Endothelial cell of umbilical vein (primary cell): ENCODE results near the gene DENND4A. TPM values are rescaled to one million over a fixed set of nuclear protein-coding genes. Genes with fewer than 3 reads are reported as not detected.

ENCODE experiments used
- BruUV-seq: library from RNA; stranded (reverse); fragments of 400-500 nt; replicated peaks from 2 replicates; lab custom pipeline; 2021; lab: Mats Ljungman, UMichigan
- CTCF ChIA-PET: fragments of 300-600, 350-600 bp; sonication (Branson Sonifier 250); formaldehyde crosslinking; loops from one replicate; lab custom pipeline; 2021; ENCODE audit warnings: antibody characterized with exemption, inconsistent platforms; lab: Charles Lee
- POLR2A ChIA-PET: fragments of 300-600, 350-600 bp; sonication (Branson Sonifier 250); formaldehyde crosslinking; loops from one replicate; lab custom pipeline; 2021; ENCODE audit warnings: antibody characterized with exemption, inconsistent platforms; lab: Charles Lee
- DNase-seq: peaks from one replicate; pipeline ENCODE4 v3.0.0-alpha.2; 2011; ENCODE audit warnings: low read depth, low spot score
- FAIRE-seq: peaks from 2 replicates; lab custom pipeline; 2011; peaks lifted over from hg19 to GRCh38; lab: Jason Lieb, UNC
- H2AFZ ChIP-seq: 2 replicates; pipeline ENCODE4 v1.6.0; 2012; ENCODE audit warnings: low read depth, low read length, control low read depth, inconsistent platforms
- H3K27ac ChIP-seq: 2 replicates; pipeline ENCODE4 v1.5.1; 2011; ENCODE audit warnings: low read depth, mild to moderate bottlenecking, control low read depth, low read length, moderate library complexity; ENCODE audit not compliant: insufficient read depth
- H3K27me3 ChIP-seq, 2 experiments: 2 replicates each; pipeline versions ENCODE4 v1.6.0 to v1.6.1; 2011; ENCODE audit warnings: low read length in 2 of 2, mixed read lengths in 1 of 2; ENCODE audit not compliant: control insufficient read depth in 2 of 2, insufficient read depth in 2 of 2
- H3K36me3 ChIP-seq, 2 experiments: 2 replicates in 1 of 2; 3 replicates in 1 of 2; pipeline ENCODE4 v1.5.1; 2011; ENCODE audit warnings: low read length in 2 of 2, mild to moderate bottlenecking in 1 of 2, moderate library complexity in 1 of 2; ENCODE audit not compliant: control insufficient read depth in 2 of 2, insufficient read depth in 2 of 2; ENCODE audit errors: extremely low read depth in 1 of 2
- H3K4me1 ChIP-seq: 3 replicates; pipeline ENCODE4 v1.5.1; 2011; ENCODE audit warnings: mild to moderate bottlenecking, low read length; ENCODE audit not compliant: control insufficient read depth, insufficient read depth; ENCODE audit errors: extremely low read depth
- H3K4me2 ChIP-seq: 2 replicates; pipeline ENCODE4 v1.6.1; 2011; ENCODE audit warnings: low read length, control low read depth, mixed read lengths; ENCODE audit not compliant: insufficient read depth
- H3K4me3 ChIP-seq, 3 experiments: fragments of 200-600 bp in 1 of 3; sonication (generic), shearing (Covaris generic) in 1 of 3; replicated peaks in 1 of 3; 2 replicates each; pipeline ENCODE4 v1.5.1; 2011 to 2016; ENCODE audit warnings: control low read depth in 3 of 3, low read length in 3 of 3, mild to moderate bottlenecking in 2 of 3, inconsistent platforms in 1 of 3, low read depth in 1 of 3, moderate library complexity in 1 of 3; ENCODE audit not compliant: insufficient read depth in 1 of 3
- H3K79me2 ChIP-seq: 2 replicates; pipeline ENCODE4 v1.6.0; 2012; ENCODE audit warnings: low read length, inconsistent platforms; ENCODE audit not compliant: control insufficient read depth, insufficient read depth
- H3K9ac ChIP-seq: replicated peaks from 2 replicates; pipeline ENCODE3; 2011; ENCODE audit warnings: low read length, control low read depth; ENCODE audit not compliant: insufficient read depth; ENCODE audit errors: extremely low read depth
- H3K9me1 ChIP-seq: replicated peaks from 3 replicates; pipeline ENCODE4 v1.6.0; 2011; ENCODE audit warnings: mild to moderate bottlenecking, low read length; ENCODE audit not compliant: control insufficient read depth, insufficient read depth; ENCODE audit errors: extremely low read depth
- H3K9me3 ChIP-seq: replicated peaks from 2 replicates; pipeline ENCODE4 v1.5.1; 2012; ENCODE audit warnings: low read length, inconsistent platforms; ENCODE audit not compliant: control insufficient read depth, insufficient read depth
- H4K20me1 ChIP-seq: replicated peaks from 2 replicates; pipeline ENCODE3; 2011; ENCODE audit warnings: mild to moderate bottlenecking, low read length; ENCODE audit not compliant: control insufficient read depth, insufficient read depth; ENCODE audit errors: extremely low read depth
- CTCF ChIP-seq, 2 donors: IDR thresholded peaks; 1 replicate in 1 of 2; 2 replicates in 1 of 2; pipeline ENCODE4 v1.5.1; 2011; ENCODE audit warnings: low read length in 2 of 2, mild to moderate bottlenecking in 2 of 2, moderate library complexity in 2 of 2, control low read depth in 1 of 2, inconsistent platforms in 1 of 2, low read depth in 1 of 2; ENCODE audit not compliant: insufficient read depth in 1 of 2; ENCODE audit errors: extremely low read depth in 1 of 2
- EZH2 ChIP-seq: IDR thresholded peaks from 2 replicates; pipeline ENCODE4 v1.6.1; 2012; ENCODE audit warnings: borderline replicate concordance, low read depth, mild to moderate bottlenecking, moderate library complexity, low read length, inconsistent platforms; ENCODE audit not compliant: severe bottlenecking
- FOS ChIP-seq: IDR thresholded peaks from 2 replicates; pipeline ENCODE4 v1.6.1; 2011; ENCODE audit warnings: mild to moderate bottlenecking, low read length, moderate library complexity, borderline replicate concordance; ENCODE audit not compliant: insufficient read depth
- GATA2 ChIP-seq: IDR thresholded peaks from 2 replicates; pipeline ENCODE4 v1.7.0; 2011; ENCODE audit warnings: low read depth, mild to moderate bottlenecking, moderate library complexity, mixed read lengths, low read length; ENCODE audit not compliant: insufficient read length, insufficient read depth
- JUN ChIP-seq: IDR thresholded peaks from 2 replicates; pipeline ENCODE4 v1.6.1; 2011; ENCODE audit warnings: borderline replicate concordance, low read depth; ENCODE audit not compliant: insufficient read length, insufficient read depth
- MYC ChIP-seq: IDR thresholded peaks from one replicate; pipeline ENCODE4 v1.6.1; 2011; ENCODE audit warnings: mild to moderate bottlenecking, low read depth, low read length
- POLR2A ChIP-seq: IDR thresholded peaks from 2 replicates; pipeline ENCODE4 v1.6.1; 2012; ENCODE audit warnings: low read depth, mild to moderate bottlenecking, control low read depth, low read length
- POLR2AphosphoS5 ChIP-seq: IDR thresholded peaks from 2 replicates; pipeline ENCODE4 v1.6.1; 2012; ENCODE audit warnings: low read depth, mild to moderate bottlenecking, control low read depth, low read length, moderate library complexity; ENCODE audit not compliant: insufficient read depth
- dilution Hi-C: fragments of 300-500 bp; cut with MboI; formaldehyde crosslinking; loops from one replicate; pipeline ENCODE4 v1.15.0; 2019; ENCODE audit warnings: low sequenced_read_pairs; ENCODE audit not compliant: extremely low pct_ligation_motif_present
- intact Hi-C: fragments of 100-400 bp; cut with micrococcal nuclease; formaldehyde crosslinking; loops from one replicate; pipeline ENCODE4 v1.10.0; 2022
- polyA plus RNA-seq, 4 experiments: library from polyadenylated mRNA; depleted of rRNA in 3 of 4; stranded (reverse) in 3 of 4; unstranded in 1 of 4; fragments of >200 nt; gene quantifications; 2 replicates each; pipeline versions ENCODE4 v1.2.1 to v1.2.3, GENCODE V29; 2011 to 2012; ENCODE audit warnings: missing spikeins in 1 of 4
- total RNA-seq: library from RNA; stranded (reverse); gene quantifications from 2 replicates; pipeline ENCODE4 v1.2.3, GENCODE V29; 2021
- TF ChIP-seq, protein P1 (sequence below): IDR thresholded peaks from 2 replicates; pipeline ENCODE4 v1.6.1; 2011; ENCODE audit not compliant: insufficient read depth, insufficient read length

The DENND4A gene
- total and polyA plus RNA-seq, 2 donors (not counting 3 experiments of a cell fraction or from before 2014, with no cell fraction given): 5.7 to 22.2 TPM

- Histone ChIP-seq H3K4me2 (no peak overlapping the region), H3K27me3 (no peaks in the 10 kb centered on the region), H2AFZ (no peak overlapping the region), H4K20me1 (no peaks in the 10 kb centered on the region), H3K27ac (no peak overlapping the region), H3K9me1 (no peaks in the 10 kb centered on the region), H3K4me3 (no peak overlapping the region), H3K36me3 (no peaks in the 10 kb centered on the region), H3K9me3 (no peaks in the 10 kb centered on the region), H3K4me1 (no peaks in the 10 kb centered on the region), H3K79me2 (no peaks in the 10 kb centered on the region), H3K9ac (no peak overlapping the region)
- intact Hi-C loops: loop anchor here (5.0 kb wide), 1 partner anchor 62 kb away; the partner anchor contains the start of gene DENND4A
- DNase-seq (peak; percentile 10), FAIRE-seq (peak; percentile 37)
- BruUV-seq: no TSS peak
- ChIA-PET POLR2A (no interaction called here), CTCF (interaction anchor here (0.9 to 1.4 kb wide), 3 partner anchors 13 to 62 kb away, joined by 3 to 6 read pairs (median 3); no protein-coding TSS in a partner anchor)
- dilution Hi-C loops: no loop called here
- TF ChIP-seq, protein P1, sequence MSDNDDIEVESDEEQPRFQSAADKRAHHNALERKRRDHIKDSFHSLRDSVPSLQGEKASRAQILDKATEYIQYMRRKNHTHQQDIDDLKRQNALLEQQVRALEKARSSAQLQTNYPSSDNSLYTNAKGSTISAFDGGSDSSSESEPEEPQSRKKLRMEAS: no peak
- no peak for TF ChIP-seq EZH2
- no peak for TF ChIP-seq POLR2A
- TF ChIP-seq GATA2: no peak
Observed at GRCh38 chr15:65730549-65731172, 61.4 kb downstream of the DENND4A start.

DNA sequence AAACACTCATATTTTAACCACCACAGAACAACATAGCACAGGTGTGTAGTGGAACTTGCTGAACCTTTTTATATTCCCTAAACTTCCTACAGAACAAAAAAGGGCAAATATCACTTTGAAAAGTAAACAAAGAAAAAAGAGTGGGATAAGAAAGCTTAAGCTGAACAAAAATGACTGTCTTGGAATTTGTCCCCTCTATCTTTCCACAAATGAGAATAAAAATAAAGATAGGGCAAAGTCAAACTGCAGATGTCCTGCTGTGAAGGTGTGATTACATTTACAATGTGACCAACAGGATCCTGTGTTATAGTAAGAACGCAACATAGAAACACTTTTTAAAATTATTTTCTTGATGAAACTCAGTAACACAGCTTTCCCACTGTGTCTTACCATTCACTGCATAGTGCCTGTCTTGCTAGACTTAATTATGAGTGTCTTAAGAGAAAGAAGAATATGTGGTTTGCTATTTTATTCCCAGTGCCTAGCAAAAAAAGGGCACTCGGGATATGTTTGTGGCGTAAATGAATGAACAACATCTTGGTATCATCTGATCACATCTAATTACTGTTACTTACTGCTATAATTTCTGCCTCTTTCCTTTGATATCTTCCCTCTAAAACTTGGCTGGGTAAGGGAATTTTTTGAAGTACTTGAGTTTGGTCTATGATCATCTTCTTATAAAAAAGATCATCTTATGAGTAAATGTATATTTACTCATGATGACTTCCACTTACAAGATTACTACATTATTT is 67.5 kb downstream of the DENND4A start:
- POLR2A ChIA-PET: interaction anchor here (0.6 kb wide), 2 partner anchors 24 to 914 kb away, joined by 4 to 6 read pairs; no protein-coding TSS in a partner anchor
- Histone ChIP-seq H3K9me3 (no peaks in the 10 kb centered on the region), H3K4me2 (no peak overlapping the region), H3K79me2 (no peaks in the 10 kb centered on the region), H3K27ac (no peak overlapping the region), H3K27me3 (no peaks in the 10 kb centered on the region), H3K4me3 (no peak overlapping the region), H2AFZ (no peak overlapping the region), H3K9ac (no peak overlapping the region), H3K36me3 (peaks cover 0 to 2% of the 10 kb centered on the region in 2 experiments), H3K9me1 (no peaks in the 10 kb centered on the region), H3K4me1 (no peaks in the 10 kb centered on the region), H4K20me1 (no peaks in the 10 kb centered on the region)
- dilution Hi-C loops (no loop called here), intact Hi-C loops (no loop called here)
- no TSS peak for BruUV-seq
- DNase-seq: no peak
- TF ChIP-seq FOS (no peak), CTCF (IDR thresholded peaks at IDR 0.05; ENCODE audit: extremely low read depth in 1 of 2, insufficient read depth in 1 of 2, low read depth in 1 of 2, low read length in 2 of 2) (no peak), EZH2 (no peak), GATA2 (no peak), JUN (no peak), POLR2AphosphoS5 (no peak), MYC (no peak), POLR2A (no peak)
- TF ChIP-seq, protein P1: no peak
- FAIRE-seq: no peak
- CTCF ChIA-PET: no interaction called here
